ENCODE results near the gene STMP1.

Gene STMP1

DNA sequence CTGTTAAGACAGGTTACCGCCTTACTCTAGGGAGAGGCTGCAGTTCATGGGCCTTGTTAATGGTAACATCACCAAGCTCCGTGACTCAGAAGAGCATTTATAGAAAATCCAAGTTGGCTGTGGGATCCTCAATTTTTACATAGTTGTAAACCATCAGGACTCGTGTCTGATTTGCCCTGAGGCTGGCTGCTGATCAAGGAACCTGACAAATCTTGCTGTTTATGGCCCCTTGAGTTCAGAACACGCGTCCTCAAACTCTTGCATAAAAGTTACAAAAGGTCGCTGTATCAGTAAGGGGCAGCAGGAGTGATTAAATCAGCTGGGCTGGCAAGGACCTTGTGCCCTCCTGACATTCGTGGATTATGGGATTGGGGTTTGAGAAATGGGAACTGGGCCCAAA lies 61.1 kb downstream of the STMP1 start:
- no peak for DNase-seq
